A673 (cell line): ENCODE results near the gene ERICH6B. TPM values are rescaled to one million over a fixed set of nuclear protein-coding genes. Genes with fewer than 3 reads are reported as not detected.

Experiments
- BruUV-seq: library from RNA; stranded (reverse); fragments of 400-500 nt; replicated peaks from 2 replicates; lab custom pipeline; 2021; lab: Mats Ljungman, UMichigan
- CTCF ChIA-PET: fragments of 300-600 bp; sonication (Branson Sonifier 250); formaldehyde crosslinking; loops from one replicate; lab custom pipeline; 2022; ENCODE audit warnings: antibody characterized with exemption; lab: Charles Lee
- POLR2A ChIA-PET: fragments of 300-600 bp; sonication (Branson Sonifier 250); formaldehyde crosslinking; loops from one replicate; lab custom pipeline; 2022; ENCODE audit warnings: antibody characterized with exemption; ENCODE audit not compliant: low non-redundant PET; lab: Charles Lee
- DNase-seq: peaks from one replicate; pipeline ENCODE4 v3.0.0-alpha.2; 2015; ENCODE audit warnings: low spot score
- H3K27ac ChIP-seq: fragments of 200-600 bp; sonication (generic); 2 replicates; pipeline ENCODE4 v1.5.1; 2016; ENCODE audit warnings: mixed run types, low read depth, mild to moderate bottlenecking, mixed read lengths, antibody characterized with exemption, low read length; ENCODE audit not compliant: poor library complexity, severe bottlenecking
- H3K27me3 ChIP-seq: fragments of 200-600 bp; sonication (generic); replicated peaks from 2 replicates; pipeline ENCODE4 v1.6.1; 2017; ENCODE audit warnings: mixed run types, low read depth, mild to moderate bottlenecking, mixed read lengths, antibody characterized with exemption, low read length; ENCODE audit not compliant: insufficient read depth, poor library complexity
- H3K36me3 ChIP-seq: fragments of 200-600 bp; sonication (generic); 2 replicates; pipeline ENCODE4 v1.6.1; 2016; ENCODE audit warnings: mixed run types, mild to moderate bottlenecking, mixed read lengths, antibody characterized with exemption, low read length; ENCODE audit not compliant: insufficient read depth, poor library complexity, severe bottlenecking
- H3K4me1 ChIP-seq: fragments of 200-600 bp; sonication (generic); 2 replicates; pipeline ENCODE4 v1.6.1; 2017; ENCODE audit warnings: mixed run types, mild to moderate bottlenecking, mixed read lengths, antibody characterized with exemption, low read length; ENCODE audit not compliant: insufficient read depth, poor library complexity, severe bottlenecking
- H3K4me3 ChIP-seq: fragments of 200-600 bp; sonication (generic); 2 replicates; pipeline ENCODE4 v1.5.1; 2016; ENCODE audit warnings: low read depth, mixed run types, mild to moderate bottlenecking, mixed read lengths, low read length; ENCODE audit not compliant: poor library complexity, severe bottlenecking
- H3K9me3 ChIP-seq: fragments of 200-600 bp; sonication (generic); 2 replicates; pipeline ENCODE4 v1.6.1; 2016; ENCODE audit warnings: mixed run types, low read depth, mild to moderate bottlenecking, mixed read lengths, antibody characterized with exemption, low read length; ENCODE audit not compliant: poor library complexity, severe bottlenecking
- CTCF ChIP-seq: fragments of 300-800, 200-600 bp; sonication (generic); conservative IDR thresholded peaks from 2 replicates; pipeline ENCODE4 v1.5.1; 2017; ENCODE audit warnings: low read depth, mild to moderate bottlenecking, antibody characterized with exemption, low read length, moderate library complexity, mixed read lengths
- EZH2 ChIP-seq: fragments of 200-600 bp; sonication (generic); IDR thresholded peaks from 2 replicates; pipeline ENCODE4 v1.6.1; 2017; ENCODE audit warnings: borderline replicate concordance, low read depth, mild to moderate bottlenecking, mixed read lengths, antibody characterized with exemption, low read length; ENCODE audit not compliant: poor library complexity, severe bottlenecking
- intact Hi-C: fragments of 100-400 bp; cut with micrococcal nuclease; formaldehyde crosslinking; loops from one replicate; pipeline ENCODE4 v1.10.0; 2022; ENCODE audit not compliant: unreplicated experiment
- total RNA-seq: library from RNA; stranded (reverse); gene quantifications from 2 replicates; pipeline ENCODE4 v1.2.3, GENCODE V29; 2021

The ERICH6B gene
- total RNA-seq, 1 experiment from 2014 or later, result not detected

GRCh38 chr13:45511310-45512097 is 104.0 kb downstream of the ERICH6B start:
- H3K27ac ChIP-seq, result no peak overlapping the region
- TF ChIP-seq EZH2 (no peak), CTCF (peak; percentile 84)
- no TSS peak for BruUV-seq
- H3K36me3 ChIP-seq, result peaks cover 39% of the 10 kb centered on the region
- CTCF ChIA-PET, result interaction anchor here (0.8 kb wide), 1 partner anchor 615 kb away, joined by 5 read pairs; no protein-coding TSS in a partner anchor
- H3K9me3 ChIP-seq, result no peaks in the 10 kb centered on the region
- peak; percentile 87 for DNase-seq
- POLR2A ChIA-PET, result no interaction called here
- intact Hi-C loops, result loop anchor here (5.0 to 10.0 kb wide), 5 partner anchors 137 to 811 kb away; no protein-coding TSS in a partner anchor
- no peaks in the 10 kb centered on the region for H3K27me3 ChIP-seq
- no peak overlapping the region for H3K4me3 ChIP-seq
- peaks cover 21% of the 10 kb centered on the region for H3K4me1 ChIP-seq

GRCh38 chr13:45510672-45511071 is 104.9 kb downstream of the ERICH6B start:
- no peak overlapping the region for H3K4me3 ChIP-seq
- ChIA-PET CTCF (no interaction called here), POLR2A (no interaction called here)
- H3K27ac ChIP-seq, result peak overlapping the region; percentile 17
- intact Hi-C loops, result loop anchor here (5.0 to 10.0 kb wide), 5 partner anchors 136 to 812 kb away; no protein-coding TSS in a partner anchor
- peaks cover 21% of the 10 kb centered on the region for H3K4me1 ChIP-seq
- H3K9me3 ChIP-seq, result no peaks in the 10 kb centered on the region
- peak; percentile 59 for DNase-seq
- H3K27me3 ChIP-seq, result no peaks in the 10 kb centered on the region
- TF ChIP-seq CTCF, result no peak
- TF ChIP-seq EZH2, result no peak
- peaks cover 30% of the 10 kb centered on the region for H3K36me3 ChIP-seq
- BruUV-seq, result no TSS peak

- ChIA-PET POLR2A (no interaction called here), CTCF (no interaction called here)
- intact Hi-C loops, result no loop called here
- no peak for DNase-seq
- TF ChIP-seq EZH2, result no peak
- TF ChIP-seq CTCF, result no peak
- H3K27ac ChIP-seq, result no peak overlapping the region
- no TSS peak for BruUV-seq
- peaks cover 21% of the 10 kb centered on the region for H3K4me1 ChIP-seq
- H3K4me3 ChIP-seq, result no peak overlapping the region
- H3K36me3 ChIP-seq, result peaks cover 34% of the 10 kb centered on the region
- H3K27me3 ChIP-seq, result no peaks in the 10 kb centered on the region
- H3K9me3 ChIP-seq, result no peaks in the 10 kb centered on the region
These were observed 106.8 kb downstream of the ERICH6B start for GRCh38 chr13:45508776-45509175.
